IMR-90 (cell line): ENCODE measurements around the gene CSK. TPM values are rescaled to one million over a fixed set of nuclear protein-coding genes. Genes with fewer than 3 reads are reported as not detected.

ENCODE experiments used
- ATAC-seq: fragments of 200-7000 bp; cut with Tn5 transposase; 2 replicates; pipeline ENCODE4 v1.9.1; 2020; ENCODE audit warnings: low read depth, mild to moderate bottlenecking, moderate library complexity
- BruUV-seq: library from RNA; stranded (reverse); fragments of 400-500 nt; replicated peaks from 2 replicates; lab custom pipeline; 2021; lab: Mats Ljungman, UMichigan
- CTCF ChIA-PET: fragments of 300-600 bp; formaldehyde crosslinking; extraction: SDS; loops from one replicate; lab custom pipeline; 2021; ENCODE audit warnings: antibody characterized with exemption; lab: Yijun Ruan, JAX
- POLR2A ChIA-PET: fragments of 300-600 bp; sonication (Branson Sonifier 250); formaldehyde crosslinking; loops from one replicate; lab custom pipeline; 2022; ENCODE audit warnings: antibody characterized with exemption; ENCODE audit not compliant: unreplicated experiment; lab: Charles Lee
- DNase-seq: peaks from one replicate; pipeline ENCODE4 v3.0.0; 2013
- H2AFZ ChIP-seq: replicated peaks from 2 replicates; pipeline ENCODE3; 2013; ENCODE audit warnings: low read length, mild to moderate bottlenecking; ENCODE audit not compliant: poor library complexity
- H2AK5ac ChIP-seq: 2 replicates; pipeline ENCODE4 v1.6.1; 2013; ENCODE audit warnings: low read depth, low read length, inconsistent platforms
- H2AK9ac ChIP-seq: replicated peaks from 2 replicates; pipeline ENCODE3; 2013; ENCODE audit warnings: mild to moderate bottlenecking, low read depth, low read length, moderate library complexity; ENCODE audit not compliant: poor library complexity
- H2BK120ac ChIP-seq: 2 replicates; pipeline ENCODE4 v1.6.1; 2013; ENCODE audit warnings: low read depth, low read length, inconsistent platforms
- H2BK15ac ChIP-seq: 3 replicates; pipeline ENCODE4 v1.6.1; 2013; ENCODE audit warnings: low read depth, low read length, inconsistent platforms
- H2BK20ac ChIP-seq: 2 replicates; pipeline ENCODE4 v1.6.1; 2013; ENCODE audit warnings: low read depth, mild to moderate bottlenecking, inconsistent platforms, low read length, moderate library complexity
- H2BK5ac ChIP-seq: 2 replicates; pipeline ENCODE4 v1.6.1; 2013; ENCODE audit warnings: mild to moderate bottlenecking, low read depth, low read length, inconsistent platforms; ENCODE audit not compliant: poor library complexity, severe bottlenecking
- H3K14ac ChIP-seq: replicated peaks from 2 replicates; pipeline ENCODE4 v1.6.1; 2013; ENCODE audit warnings: low read depth, low read length, inconsistent platforms
- H3K18ac ChIP-seq: 2 replicates; pipeline ENCODE4 v1.6.1; 2013; ENCODE audit warnings: low read depth, low read length, control low read depth
- H3K23ac ChIP-seq: 2 replicates; pipeline ENCODE4 v1.6.1; 2013; ENCODE audit warnings: low read depth, low read length, inconsistent platforms
- H3K27ac ChIP-seq: 2 replicates; pipeline ENCODE4 v1.5.1; 2013; ENCODE audit warnings: mild to moderate bottlenecking, control low read depth, low read length; ENCODE audit not compliant: insufficient read depth
- H3K27me3 ChIP-seq: 2 replicates; pipeline ENCODE4 v1.6.1; 2013; ENCODE audit warnings: low read length; ENCODE audit not compliant: control insufficient read depth, insufficient read depth
- H3K36me3 ChIP-seq: 2 replicates; pipeline ENCODE4 v1.6.1; 2013; ENCODE audit warnings: low read length, mixed read lengths; ENCODE audit not compliant: control insufficient read depth, insufficient read depth
- H3K4ac ChIP-seq: 2 replicates; pipeline ENCODE4 v1.6.1; 2013; ENCODE audit warnings: low read depth, low read length, inconsistent platforms
- H3K4me1 ChIP-seq: 2 replicates; pipeline ENCODE4 v1.6.1; 2013; ENCODE audit warnings: low read length, mixed read lengths; ENCODE audit not compliant: control insufficient read depth, insufficient read depth
- H3K4me2 ChIP-seq: 2 replicates; pipeline ENCODE4 v1.6.1; 2013; ENCODE audit warnings: low read depth, mild to moderate bottlenecking, control low read depth, low read length, moderate library complexity
- H3K4me3 ChIP-seq: 2 replicates; pipeline ENCODE4 v1.5.1; 2013; ENCODE audit warnings: low read depth, mild to moderate bottlenecking, control low read depth, low read length, moderate library complexity; ENCODE audit not compliant: insufficient read depth
- H3K56ac ChIP-seq: 2 replicates; pipeline ENCODE4 v1.6.1; 2013; ENCODE audit warnings: low read length, inconsistent platforms; ENCODE audit not compliant: insufficient read depth; ENCODE audit errors: extremely low read depth
- H3K79me1 ChIP-seq, 2 experiments: 2 replicates each; pipeline ENCODE4 v1.6.1; 2013; ENCODE audit warnings: low read length in 2 of 2, inconsistent platforms in 1 of 2, low read depth in 1 of 2
- H3K9ac ChIP-seq: 2 replicates; pipeline ENCODE4 v1.6.1; 2013; ENCODE audit warnings: low read depth, low read length, control low read depth
- H3K9me1 ChIP-seq: 2 replicates; pipeline ENCODE4 v1.6.1; 2013; ENCODE audit warnings: low read length, inconsistent platforms; ENCODE audit not compliant: insufficient read depth
- H3K9me3 ChIP-seq: 2 replicates; pipeline ENCODE4 v1.6.1; 2013; ENCODE audit warnings: low read length; ENCODE audit not compliant: control insufficient read depth, insufficient read depth
- H4K20me1 ChIP-seq: 2 replicates; pipeline ENCODE4 v1.6.1; 2013; ENCODE audit warnings: low read length, inconsistent platforms; ENCODE audit not compliant: insufficient read depth
- H4K5ac ChIP-seq: 2 replicates; pipeline ENCODE4 v1.6.1; 2013; ENCODE audit warnings: mild to moderate bottlenecking, low read depth, low read length, control low read depth
- H4K8ac ChIP-seq, 2 experiments: 2 replicates each; pipeline ENCODE4 v1.6.1; 2013; ENCODE audit warnings: low read depth in 2 of 2, low read length in 2 of 2, control low read depth in 1 of 2, inconsistent platforms in 1 of 2
- H4K91ac ChIP-seq: 2 replicates; pipeline ENCODE4 v1.6.1; 2013; ENCODE audit warnings: low read depth, low read length, inconsistent platforms; ENCODE audit not compliant: insufficient read depth
- BHLHE40 ChIP-seq: fragments of 150-350 bp; IDR thresholded peaks from 2 replicates; pipeline ENCODE4 v1.6.1; 2016; ENCODE audit warnings: mild to moderate bottlenecking, low read depth, low read length
- MXI1 ChIP-seq: IDR thresholded peaks from 2 replicates; pipeline ENCODE4 v1.6.1; 2012; ENCODE audit warnings: low read depth, mild to moderate bottlenecking, low read length, moderate library complexity, borderline replicate concordance
- SMC3 ChIP-seq: fragments of 150-350 bp; IDR thresholded peaks from 2 replicates; pipeline ENCODE4 v1.6.1; 2016; ENCODE audit warnings: low read depth, mild to moderate bottlenecking, antibody characterized with exemption, low read length, moderate library complexity
- WGBS, 2 experiments: methylation state at CpG; one replicate each; pipeline versions ENCODE4 v1.1.5 to v1.1.7; 2013; ENCODE audit warnings: missing lambda C conversion rate in 2 of 2; ENCODE audit not compliant: insufficient read length in 1 of 2; ENCODE audit errors: extremely low coverage in 2 of 2; 5-methylcytosine and 5-hydroxymethylcytosine counted together
- dilution Hi-C: fragments of 300-500 bp; cut with HindIII; formaldehyde crosslinking; loops from one replicate; pipeline ENCODE4 v1.14.3; 2018; ENCODE audit warnings: low sequenced_read_pairs; ENCODE audit not compliant: unreplicated experiment
- in situ Hi-C: fragments of 300-500 bp; cut with MboI; formaldehyde crosslinking; loops from 3 replicates; pipeline ENCODE4 v1.14.3; 2019; ENCODE audit warnings: low sequenced_read_pairs, inconsistent platforms, mixed read lengths
- intact Hi-C: fragments of 100-400 bp; cut with micrococcal nuclease; formaldehyde crosslinking; loops from 2 replicates; pipeline ENCODE4 v1.10.0; 2022
- polyA plus RNA-seq, 3 experiments: library from polyadenylated mRNA; depleted of rRNA; stranded (reverse); fragments of >200 nt; gene quantifications; 2 replicates each; pipeline ENCODE4 v1.2.3, GENCODE V29; 2012; ENCODE audit warnings: low replicate concordance in 1 of 3
- total RNA-seq: library from RNA; depleted of rRNA; stranded (reverse); fragments of >200 nt; gene quantifications from 2 replicates; pipeline ENCODE4 v1.2.3, GENCODE V29; 2012

CSK gene
- total and polyA plus RNA-seq, 2 of the 4 experiments (the other 2 are of a cell fraction) = 10.8 to 54.0 TPM

- Histone ChIP-seq H3K4me3 (no peak overlapping the region), H3K9me3 (no peaks in the 10 kb centered on the region), H2BK20ac (no peak overlapping the region), H4K20me1 (peaks cover 89% of the 10 kb centered on the region), H3K36me3 (peaks cover 2% of the 10 kb centered on the region; the same call in 1 of the 2 replicates), H3K56ac (0 out of 2 replicates have a peak overlapping the region, but pooled peaks have one; percentile 19), H3K27me3 (no peaks in the 10 kb centered on the region), H3K4me2 (peak overlapping the region; percentile 17), H3K27ac (peak overlapping the region; percentile 45), H3K18ac (no peak overlapping the region), H3K79me1 (peaks cover 19 to 89% of the 10 kb centered on the region in 2 experiments), H2AFZ (peak overlapping the region; percentile 74), H2BK15ac (no peak overlapping the region; the same call in 2 of the 3 replicates), H3K4me1 (peaks cover 24% of the 10 kb centered on the region), H3K23ac (peak overlapping the region; percentile 41), H2AK5ac (peak overlapping the region; percentile 69), H4K5ac (0 out of 2 replicates have a peak overlapping the region, but pooled peaks have one; percentile 11), H3K14ac (peak overlapping the region; percentile 78), H4K91ac (0 out of 2 replicates have a peak overlapping the region, but pooled peaks have one; percentile 38), H4K8ac (peak overlapping the region; percentile 28 to 66; a peak in 1 of 4 replicates), H2AK9ac (peak overlapping the region; percentile 85), H3K9me1 (peaks cover 42% of the 10 kb centered on the region), H3K4ac (peak overlapping the region; percentile 78), H2BK5ac (peak overlapping the region; percentile 35), H2BK120ac (no peak overlapping the region; the same call in 1 of the 2 replicates), H3K9ac (peak overlapping the region; percentile 30)
- DNase-seq (peak; percentile 85), ATAC-seq (peak; percentile 76)
- TF ChIP-seq MXI1 = peak; percentile 54; the same call in 1 of the 2 replicates
- TF ChIP-seq BHLHE40 = peak; percentile 37; the same call in 1 of the 2 replicates
- no peak for TF ChIP-seq SMC3
- no TSS peak for BruUV-seq
- ChIA-PET POLR2A (no interaction called here), CTCF (no interaction called here)
- in situ Hi-C loops = no loop called here
- WGBS, 2 experiments = no CpG with 5 or more reads among the region's 15 CpGs
- intact Hi-C loops = no loop called here
- dilution Hi-C loops = no loop called here
Measured at GRCh38 chr15:74790080-74790916, 8.4 kb downstream of the CSK start.
